Neural cell (in vitro differentiated cells): ENCODE measurements around the gene KCNK2. TPM values are rescaled to one million over a fixed set of nuclear protein-coding genes. Genes with fewer than 3 reads are reported as not detected.

Source experiments
- H2AFZ ChIP-seq: fragments of 200-600, 300-800 bp; sonication (generic), shearing (Covaris generic); 2 replicates; pipeline ENCODE4 v1.6.0; 2014; ENCODE audit warnings: low read depth, mild to moderate bottlenecking, antibody characterized with exemption, low read length, moderate library complexity
- H3F3A ChIP-seq: fragments of 200-600 bp; shearing (Covaris generic); 2 replicates; pipeline ENCODE4 v1.6.1; 2016; ENCODE audit warnings: mild to moderate bottlenecking, moderate library complexity, mixed read lengths, antibody characterized with exemption, low read length; ENCODE audit not compliant: insufficient read depth, poor library complexity, severe bottlenecking
- H3K27ac ChIP-seq: fragments of 200-600, 300-800 bp; sonication (generic), shearing (Covaris generic); 2 replicates; pipeline ENCODE4 v1.5.1; 2014; ENCODE audit warnings: mild to moderate bottlenecking, low read length, moderate library complexity
- H3K27me3 ChIP-seq: fragments of 300-800, 200-600 bp; sonication (generic), shearing (Covaris generic); 2 replicates; pipeline ENCODE4 v1.6.0; 2014; ENCODE audit warnings: mild to moderate bottlenecking, low read depth, low read length, moderate library complexity; ENCODE audit not compliant: insufficient read depth
- H3K36me3 ChIP-seq: fragments of 300-800, 200-600 bp; sonication (generic), shearing (Covaris generic); 2 replicates; pipeline ENCODE4 v1.5.1; 2014; ENCODE audit warnings: mild to moderate bottlenecking, antibody characterized with exemption, low read length, moderate library complexity; ENCODE audit not compliant: insufficient read depth
- H3K4me2 ChIP-seq: fragments of 300-800, 200-600 bp; sonication (generic), shearing (Covaris generic); 2 replicates; pipeline ENCODE4 v1.6.0; 2014; ENCODE audit warnings: mild to moderate bottlenecking, low read length
- H3K4me3 ChIP-seq: fragments of 300-800, 200-600 bp; sonication (generic), shearing (Covaris generic); 2 replicates; pipeline ENCODE4 v1.5.1; 2014; ENCODE audit warnings: mild to moderate bottlenecking, low read length, moderate library complexity
- H3K79me2 ChIP-seq: fragments of 200-600 bp; shearing (Covaris generic); replicated peaks from 2 replicates; pipeline ENCODE4 v1.6.0; 2014; ENCODE audit warnings: mild to moderate bottlenecking, low read length, moderate library complexity; ENCODE audit not compliant: insufficient read depth
- H3K9ac ChIP-seq: fragments of 300-800, 200-600 bp; sonication (generic), shearing (Covaris generic); 2 replicates; pipeline ENCODE4 v1.6.1; 2016; ENCODE audit warnings: mild to moderate bottlenecking, low read length, mixed read lengths
- H3K9me2 ChIP-seq: fragments of 200-600 bp; shearing (Covaris generic); 2 replicates; pipeline ENCODE4 v1.6.1; 2016; ENCODE audit warnings: mild to moderate bottlenecking, low read length, mixed read lengths; ENCODE audit not compliant: insufficient read depth
- H3K9me3 ChIP-seq: fragments of 200-600, 300-800 bp; sonication (generic), shearing (Covaris generic); 2 replicates; pipeline ENCODE4 v1.6.1; 2016; ENCODE audit warnings: mild to moderate bottlenecking, mixed run types, low read length, moderate library complexity, mixed read lengths
- H4K20me1 ChIP-seq: fragments of 200-600 bp; shearing (Covaris generic); 2 replicates; pipeline ENCODE4 v1.6.1; 2016; ENCODE audit warnings: mild to moderate bottlenecking, mixed run types; ENCODE audit not compliant: insufficient read depth
- EP300 ChIP-seq: fragments of 450-650 bp; conservative IDR thresholded peaks from 2 replicates; pipeline ENCODE4 v1.6.1; 2014; ENCODE audit warnings: antibody characterized with exemption, mild to moderate bottlenecking, moderate library complexity; ENCODE audit not compliant: poor library complexity, severe bottlenecking
- EZH2 ChIP-seq: fragments of 200-600, 300-800 bp; shearing (Covaris generic), sonication (generic); IDR thresholded peaks from 2 replicates; pipeline ENCODE4 v1.6.1; 2014; ENCODE audit warnings: antibody characterized with exemption, low read length, borderline replicate concordance, mild to moderate bottlenecking; ENCODE audit not compliant: insufficient read depth, poor library complexity, severe bottlenecking
- MXI1 ChIP-seq: fragments of 450-650 bp; conservative IDR thresholded peaks from 2 replicates; pipeline ENCODE4 v1.6.1; 2014; ENCODE audit warnings: antibody characterized with exemption, mild to moderate bottlenecking; ENCODE audit not compliant: poor library complexity, severe bottlenecking
- POLR2AphosphoS5 ChIP-seq: IDR thresholded peaks from 2 replicates; pipeline ENCODE4 v1.6.1; 2012
- RAD21 ChIP-seq: fragments of 450-650 bp; conservative IDR thresholded peaks from 2 replicates; pipeline ENCODE4 v1.6.1; 2014; ENCODE audit warnings: antibody characterized with exemption, mild to moderate bottlenecking, moderate library complexity
- SMC3 ChIP-seq: fragments of 450-650 bp; conservative IDR thresholded peaks from 2 replicates; pipeline ENCODE4 v1.6.1; 2014; ENCODE audit warnings: antibody characterized with exemption, mild to moderate bottlenecking, moderate library complexity; ENCODE audit not compliant: poor library complexity
- TAF1 ChIP-seq: IDR thresholded peaks from 2 replicates; pipeline ENCODE4 v1.6.1; 2012; ENCODE audit warnings: low read depth
- polyA plus RNA-seq: library from polyadenylated mRNA; depleted of rRNA; stranded (reverse); fragments of >200 nt; gene quantifications from 2 replicates; pipeline ENCODE4 v1.2.3, GENCODE V29; 2014
- TF ChIP-seq, protein P1 (sequence below): fragments of 450-650 bp; IDR thresholded peaks from 2 replicates; pipeline ENCODE4 v1.5.1; 2014; ENCODE audit warnings: antibody characterized with exemption, mild to moderate bottlenecking, moderate library complexity; ENCODE audit not compliant: poor library complexity, severe bottlenecking
- TF ChIP-seq, protein P2 (sequence below): IDR thresholded peaks from 2 replicates; pipeline ENCODE4 v1.6.1; 2012; ENCODE audit warnings: borderline replicate concordance

The KCNK2 gene
- polyA plus RNA-seq, 1 donor from 2014 or later = 6.8 TPM

DNA sequence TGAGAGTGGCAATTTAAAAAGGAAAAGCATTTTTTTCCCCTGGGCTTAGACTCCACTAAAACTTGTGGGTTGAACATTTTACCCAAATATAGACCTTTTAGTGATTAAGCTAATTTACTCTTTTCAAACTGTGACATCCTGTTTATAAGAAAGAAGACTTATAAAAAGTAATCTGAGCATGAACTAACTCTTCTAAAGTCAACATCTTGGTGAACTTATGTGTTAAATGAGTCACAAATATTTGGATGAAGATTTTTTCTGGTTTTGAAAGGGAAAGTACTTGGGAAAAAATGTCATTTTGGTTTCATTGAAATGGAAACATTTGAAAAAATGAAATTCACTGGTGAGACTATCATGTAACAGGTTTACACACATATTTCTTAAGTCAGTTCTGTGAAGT lies 109.8 kb downstream of the KCNK2 start:
- TF ChIP-seq, protein P1, sequence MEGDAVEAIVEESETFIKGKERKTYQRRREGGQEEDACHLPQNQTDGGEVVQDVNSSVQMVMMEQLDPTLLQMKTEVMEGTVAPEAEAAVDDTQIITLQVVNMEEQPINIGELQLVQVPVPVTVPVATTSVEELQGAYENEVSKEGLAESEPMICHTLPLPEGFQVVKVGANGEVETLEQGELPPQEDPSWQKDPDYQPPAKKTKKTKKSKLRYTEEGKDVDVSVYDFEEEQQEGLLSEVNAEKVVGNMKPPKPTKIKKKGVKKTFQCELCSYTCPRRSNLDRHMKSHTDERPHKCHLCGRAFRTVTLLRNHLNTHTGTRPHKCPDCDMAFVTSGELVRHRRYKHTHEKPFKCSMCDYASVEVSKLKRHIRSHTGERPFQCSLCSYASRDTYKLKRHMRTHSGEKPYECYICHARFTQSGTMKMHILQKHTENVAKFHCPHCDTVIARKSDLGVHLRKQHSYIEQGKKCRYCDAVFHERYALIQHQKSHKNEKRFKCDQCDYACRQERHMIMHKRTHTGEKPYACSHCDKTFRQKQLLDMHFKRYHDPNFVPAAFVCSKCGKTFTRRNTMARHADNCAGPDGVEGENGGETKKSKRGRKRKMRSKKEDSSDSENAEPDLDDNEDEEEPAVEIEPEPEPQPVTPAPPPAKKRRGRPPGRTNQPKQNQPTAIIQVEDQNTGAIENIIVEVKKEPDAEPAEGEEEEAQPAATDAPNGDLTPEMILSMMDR = no peak
- TF ChIP-seq MXI1 (no peak), SMC3 (no peak), POLR2AphosphoS5 (no peak), RAD21 (no peak), TAF1 (no peak), EZH2 (no peak), EP300 (no peak)
- TF ChIP-seq, protein P2, sequence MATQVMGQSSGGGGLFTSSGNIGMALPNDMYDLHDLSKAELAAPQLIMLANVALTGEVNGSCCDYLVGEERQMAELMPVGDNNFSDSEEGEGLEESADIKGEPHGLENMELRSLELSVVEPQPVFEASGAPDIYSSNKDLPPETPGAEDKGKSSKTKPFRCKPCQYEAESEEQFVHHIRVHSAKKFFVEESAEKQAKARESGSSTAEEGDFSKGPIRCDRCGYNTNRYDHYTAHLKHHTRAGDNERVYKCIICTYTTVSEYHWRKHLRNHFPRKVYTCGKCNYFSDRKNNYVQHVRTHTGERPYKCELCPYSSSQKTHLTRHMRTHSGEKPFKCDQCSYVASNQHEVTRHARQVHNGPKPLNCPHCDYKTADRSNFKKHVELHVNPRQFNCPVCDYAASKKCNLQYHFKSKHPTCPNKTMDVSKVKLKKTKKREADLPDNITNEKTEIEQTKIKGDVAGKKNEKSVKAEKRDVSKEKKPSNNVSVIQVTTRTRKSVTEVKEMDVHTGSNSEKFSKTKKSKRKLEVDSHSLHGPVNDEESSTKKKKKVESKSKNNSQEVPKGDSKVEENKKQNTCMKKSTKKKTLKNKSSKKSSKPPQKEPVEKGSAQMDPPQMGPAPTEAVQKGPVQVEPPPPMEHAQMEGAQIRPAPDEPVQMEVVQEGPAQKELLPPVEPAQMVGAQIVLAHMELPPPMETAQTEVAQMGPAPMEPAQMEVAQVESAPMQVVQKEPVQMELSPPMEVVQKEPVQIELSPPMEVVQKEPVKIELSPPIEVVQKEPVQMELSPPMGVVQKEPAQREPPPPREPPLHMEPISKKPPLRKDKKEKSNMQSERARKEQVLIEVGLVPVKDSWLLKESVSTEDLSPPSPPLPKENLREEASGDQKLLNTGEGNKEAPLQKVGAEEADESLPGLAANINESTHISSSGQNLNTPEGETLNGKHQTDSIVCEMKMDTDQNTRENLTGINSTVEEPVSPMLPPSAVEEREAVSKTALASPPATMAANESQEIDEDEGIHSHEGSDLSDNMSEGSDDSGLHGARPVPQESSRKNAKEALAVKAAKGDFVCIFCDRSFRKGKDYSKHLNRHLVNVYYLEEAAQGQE = no peak
- no peak overlapping the region for H3K9ac ChIP-seq
- H2AFZ ChIP-seq = no peak overlapping the region
- no peak overlapping the region for H3K27ac ChIP-seq
- H3K4me3 ChIP-seq = no peak overlapping the region
- H3K27me3 ChIP-seq = no peaks in the 10 kb centered on the region
- no peak overlapping the region for H3K4me2 ChIP-seq
- no peaks in the 10 kb centered on the region for H3K36me3 ChIP-seq
- no peaks in the 10 kb centered on the region for H3F3A ChIP-seq
- H3K9me3 ChIP-seq = no peaks in the 10 kb centered on the region
- no peaks in the 10 kb centered on the region for H3K9me2 ChIP-seq
- H4K20me1 ChIP-seq = no peaks in the 10 kb centered on the region
- H3K79me2 ChIP-seq = no peaks in the 10 kb centered on the region

DNA sequence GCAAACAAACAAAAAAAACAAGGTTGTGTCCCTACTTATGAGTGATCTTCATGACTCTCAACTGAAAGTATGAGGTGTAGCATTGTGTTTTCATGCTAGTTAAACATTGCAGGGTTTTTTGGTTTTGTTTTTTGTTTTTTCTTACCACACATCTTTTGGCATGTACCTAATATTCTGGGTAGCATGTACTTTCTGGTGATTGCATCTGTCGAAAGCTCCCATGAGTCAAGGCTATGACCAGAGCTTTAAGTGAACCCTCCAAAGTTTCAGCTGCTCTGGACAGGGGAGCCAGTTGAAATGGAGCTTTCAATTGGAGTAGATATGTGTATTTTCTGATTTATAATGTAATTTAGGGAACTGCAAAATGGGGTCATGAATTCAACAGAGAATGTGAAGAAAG lies 115.5 kb downstream of the KCNK2 start:
- no peaks in the 10 kb centered on the region for H3K9me3 ChIP-seq
- no peaks in the 10 kb centered on the region for H3F3A ChIP-seq
- H3K27ac ChIP-seq = no peak overlapping the region
- TF ChIP-seq POLR2AphosphoS5 (no peak), EZH2 (no peak), SMC3 (no peak), TAF1 (no peak), MXI1 (no peak), RAD21 (no peak), EP300 (no peak)
- TF ChIP-seq, protein P1 = no peak
- TF ChIP-seq, protein P2 = no peak
- H4K20me1 ChIP-seq = no peaks in the 10 kb centered on the region
- H3K27me3 ChIP-seq = no peaks in the 10 kb centered on the region
- H3K4me3 ChIP-seq = no peak overlapping the region
- H3K79me2 ChIP-seq = no peaks in the 10 kb centered on the region
- H3K9me2 ChIP-seq = no peaks in the 10 kb centered on the region
- no peak overlapping the region for H3K4me2 ChIP-seq
- no peaks in the 10 kb centered on the region for H3K36me3 ChIP-seq
- no peak overlapping the region for H2AFZ ChIP-seq
- H3K9ac ChIP-seq = no peak overlapping the region
